T47D (cell line): ENCODE data around the gene IRAK1.

Experiments
- DNase-seq, 2 experiments: peaks; one replicate each; pipeline versions ENCODE4 v3.0.0 to v3.0.0-alpha.2; 2011 to 2012; ENCODE audit warnings: low read depth in 1 of 2, low spot score in 1 of 2
- JUND ChIP-seq: IDR thresholded peaks from 2 replicates; pipeline ENCODE4 v1.6.1; 2012; ENCODE audit warnings: low read depth
- in situ Hi-C: cut with HindIII; loops from 2 replicates; pipeline ENCODE4 v1.10.0; 2016; ENCODE audit warnings: low sequenced_read_pairs, low pct_unique_long_range_greater_than_20kb

IRAK1 gene

GRCh38 chrX:154033848-154034247 is 14.1 kb upstream of the IRAK1 start:
- TF ChIP-seq JUND = no peak
- no peak for DNase-seq
- in situ Hi-C loops = no loop called here

- DNase-seq = no peak
- in situ Hi-C loops = no loop called here
- no peak for TF ChIP-seq JUND
Measured at GRCh38 chrX:154032653-154033052, 13.0 kb upstream of the IRAK1 start.

- in situ Hi-C loops = no loop called here
- DNase-seq = no peak
- no peak for TF ChIP-seq JUND
Measured at GRCh38 chrX:154032160-154032559, 12.5 kb upstream of the IRAK1 start.

GRCh38 chrX:154030715-154031305 is 11.1 kb upstream of the IRAK1 start:
- DNase-seq = no peak

GRCh38 chrX:154030266-154030665 is 10.6 kb upstream of the IRAK1 start:
- TF ChIP-seq JUND = no peak
- in situ Hi-C loops = no loop called here
- no peak for DNase-seq

More at GRCh38 chrX:154030715-154031305, 11.1 kb upstream of the IRAK1 start:
- no peak for TF ChIP-seq JUND
- in situ Hi-C loops = no loop called here

- no peak for DNase-seq
- TF ChIP-seq JUND = no peak
- in situ Hi-C loops = no loop called here
Measured at GRCh38 chrX:154029439-154029838, 9.7 kb upstream of the IRAK1 start.

GRCh38 chrX:154028502-154029184 is 8.9 kb upstream of the IRAK1 start:
- DNase-seq = no peak
- TF ChIP-seq JUND = no peak
- in situ Hi-C loops = no loop called here

- in situ Hi-C loops = no loop called here
- DNase-seq = no peak
- TF ChIP-seq JUND = no peak
Measured at GRCh38 chrX:154027986-154028385, 8.3 kb upstream of the IRAK1 start.

- in situ Hi-C loops = no loop called here
- no peak for DNase-seq
- no peak for TF ChIP-seq JUND
Measured at GRCh38 chrX:154027022-154027402, 7.3 kb upstream of the IRAK1 start.

GRCh38 chrX:154026136-154027021 is 6.7 kb upstream of the IRAK1 start:
- in situ Hi-C loops = no loop called here

GRCh38 chrX:154025230-154025629 is 5.5 kb upstream of the IRAK1 start:
- DNase-seq = no peak
- no peak for TF ChIP-seq JUND
- in situ Hi-C loops = no loop called here

More at GRCh38 chrX:154026136-154027021, 6.7 kb upstream of the IRAK1 start:
- TF ChIP-seq JUND = no peak
- DNase-seq = no peak

GRCh38 chrX:154024271-154024670 is 4.6 kb upstream of the IRAK1 start:
- in situ Hi-C loops = no loop called here
- no peak for DNase-seq
- TF ChIP-seq JUND = no peak
